Endothelial cell of umbilical vein (primary cell): ENCODE results near the gene KRT74. TPM values are rescaled to one million over a fixed set of nuclear protein-coding genes. Genes with fewer than 3 reads are reported as not detected.

Experiments used
- BruUV-seq: library from RNA; stranded (reverse); fragments of 400-500 nt; replicated peaks from 2 replicates; lab custom pipeline; 2021; lab: Mats Ljungman, UMichigan
- CTCF ChIA-PET: fragments of 300-600, 350-600 bp; sonication (Branson Sonifier 250); formaldehyde crosslinking; loops from one replicate; lab custom pipeline; 2021; ENCODE audit warnings: antibody characterized with exemption, inconsistent platforms; lab: Charles Lee
- POLR2A ChIA-PET: fragments of 300-600, 350-600 bp; sonication (Branson Sonifier 250); formaldehyde crosslinking; loops from one replicate; lab custom pipeline; 2021; ENCODE audit warnings: antibody characterized with exemption, inconsistent platforms; lab: Charles Lee
- DNase-seq: peaks from one replicate; pipeline ENCODE4 v3.0.0-alpha.2; 2011; ENCODE audit warnings: low read depth, low spot score
- FAIRE-seq: peaks from 2 replicates; lab custom pipeline; 2011; peaks lifted over from hg19 to GRCh38; lab: Jason Lieb, UNC
- H2AFZ ChIP-seq: 2 replicates; pipeline ENCODE4 v1.6.0; 2012; ENCODE audit warnings: low read depth, low read length, control low read depth, inconsistent platforms
- H3K27ac ChIP-seq: 2 replicates; pipeline ENCODE4 v1.5.1; 2011; ENCODE audit warnings: low read depth, mild to moderate bottlenecking, control low read depth, low read length, moderate library complexity; ENCODE audit not compliant: insufficient read depth
- H3K27me3 ChIP-seq, 2 experiments: 2 replicates each; pipeline versions ENCODE4 v1.6.0 to v1.6.1; 2011; ENCODE audit warnings: low read length in 2 of 2, mixed read lengths in 1 of 2; ENCODE audit not compliant: control insufficient read depth in 2 of 2, insufficient read depth in 2 of 2
- H3K36me3 ChIP-seq, 2 experiments: 2 replicates in 1 of 2; 3 replicates in 1 of 2; pipeline ENCODE4 v1.5.1; 2011; ENCODE audit warnings: low read length in 2 of 2, mild to moderate bottlenecking in 1 of 2, moderate library complexity in 1 of 2; ENCODE audit not compliant: control insufficient read depth in 2 of 2, insufficient read depth in 2 of 2; ENCODE audit errors: extremely low read depth in 1 of 2
- H3K4me1 ChIP-seq: 3 replicates; pipeline ENCODE4 v1.5.1; 2011; ENCODE audit warnings: mild to moderate bottlenecking, low read length; ENCODE audit not compliant: control insufficient read depth, insufficient read depth; ENCODE audit errors: extremely low read depth
- H3K4me2 ChIP-seq: 2 replicates; pipeline ENCODE4 v1.6.1; 2011; ENCODE audit warnings: low read length, control low read depth, mixed read lengths; ENCODE audit not compliant: insufficient read depth
- H3K4me3 ChIP-seq, 3 experiments: fragments of 200-600 bp in 1 of 3; sonication (generic), shearing (Covaris generic) in 1 of 3; replicated peaks in 1 of 3; 2 replicates each; pipeline ENCODE4 v1.5.1; 2011 to 2016; ENCODE audit warnings: control low read depth in 3 of 3, low read length in 3 of 3, mild to moderate bottlenecking in 2 of 3, inconsistent platforms in 1 of 3, low read depth in 1 of 3, moderate library complexity in 1 of 3; ENCODE audit not compliant: insufficient read depth in 1 of 3
- H3K79me2 ChIP-seq: 2 replicates; pipeline ENCODE4 v1.6.0; 2012; ENCODE audit warnings: low read length, inconsistent platforms; ENCODE audit not compliant: control insufficient read depth, insufficient read depth
- H3K9ac ChIP-seq: replicated peaks from 2 replicates; pipeline ENCODE3; 2011; ENCODE audit warnings: low read length, control low read depth; ENCODE audit not compliant: insufficient read depth; ENCODE audit errors: extremely low read depth
- H3K9me1 ChIP-seq: replicated peaks from 3 replicates; pipeline ENCODE4 v1.6.0; 2011; ENCODE audit warnings: mild to moderate bottlenecking, low read length; ENCODE audit not compliant: control insufficient read depth, insufficient read depth; ENCODE audit errors: extremely low read depth
- H3K9me3 ChIP-seq: replicated peaks from 2 replicates; pipeline ENCODE4 v1.5.1; 2012; ENCODE audit warnings: low read length, inconsistent platforms; ENCODE audit not compliant: control insufficient read depth, insufficient read depth
- H4K20me1 ChIP-seq: replicated peaks from 2 replicates; pipeline ENCODE3; 2011; ENCODE audit warnings: mild to moderate bottlenecking, low read length; ENCODE audit not compliant: control insufficient read depth, insufficient read depth; ENCODE audit errors: extremely low read depth
- EZH2 ChIP-seq: IDR thresholded peaks from 2 replicates; pipeline ENCODE4 v1.6.1; 2012; ENCODE audit warnings: borderline replicate concordance, low read depth, mild to moderate bottlenecking, moderate library complexity, low read length, inconsistent platforms; ENCODE audit not compliant: severe bottlenecking
- FOS ChIP-seq: IDR thresholded peaks from 2 replicates; pipeline ENCODE4 v1.6.1; 2011; ENCODE audit warnings: mild to moderate bottlenecking, low read length, moderate library complexity, borderline replicate concordance; ENCODE audit not compliant: insufficient read depth
- GATA2 ChIP-seq: IDR thresholded peaks from 2 replicates; pipeline ENCODE4 v1.7.0; 2011; ENCODE audit warnings: low read depth, mild to moderate bottlenecking, moderate library complexity, mixed read lengths, low read length; ENCODE audit not compliant: insufficient read length, insufficient read depth
- JUN ChIP-seq: IDR thresholded peaks from 2 replicates; pipeline ENCODE4 v1.6.1; 2011; ENCODE audit warnings: borderline replicate concordance, low read depth; ENCODE audit not compliant: insufficient read length, insufficient read depth
- MYC ChIP-seq: IDR thresholded peaks from one replicate; pipeline ENCODE4 v1.6.1; 2011; ENCODE audit warnings: mild to moderate bottlenecking, low read depth, low read length
- POLR2A ChIP-seq: IDR thresholded peaks from 2 replicates; pipeline ENCODE4 v1.6.1; 2012; ENCODE audit warnings: low read depth, mild to moderate bottlenecking, control low read depth, low read length
- POLR2AphosphoS5 ChIP-seq: IDR thresholded peaks from 2 replicates; pipeline ENCODE4 v1.6.1; 2012; ENCODE audit warnings: low read depth, mild to moderate bottlenecking, control low read depth, low read length, moderate library complexity; ENCODE audit not compliant: insufficient read depth
- dilution Hi-C: fragments of 300-500 bp; cut with MboI; formaldehyde crosslinking; loops from one replicate; pipeline ENCODE4 v1.15.0; 2019; ENCODE audit warnings: low sequenced_read_pairs; ENCODE audit not compliant: extremely low pct_ligation_motif_present
- intact Hi-C: fragments of 100-400 bp; cut with micrococcal nuclease; formaldehyde crosslinking; loops from one replicate; pipeline ENCODE4 v1.10.0; 2022
- polyA plus RNA-seq, 4 experiments: library from polyadenylated mRNA; depleted of rRNA in 3 of 4; stranded (reverse) in 3 of 4; unstranded in 1 of 4; fragments of >200 nt; gene quantifications; 2 replicates each; pipeline versions ENCODE4 v1.2.1 to v1.2.3, GENCODE V29; 2011 to 2012; ENCODE audit warnings: missing spikeins in 1 of 4
- total RNA-seq: library from RNA; stranded (reverse); gene quantifications from 2 replicates; pipeline ENCODE4 v1.2.3, GENCODE V29; 2021
- TF ChIP-seq, protein P1 (sequence below), 2 donors: IDR thresholded peaks; 1 replicate in 1 of 2; 2 replicates in 1 of 2; pipeline ENCODE4 v1.5.1; 2011; ENCODE audit warnings: low read length in 2 of 2, mild to moderate bottlenecking in 2 of 2, moderate library complexity in 2 of 2, control low read depth in 1 of 2, inconsistent platforms in 1 of 2, low read depth in 1 of 2; ENCODE audit not compliant: insufficient read depth in 1 of 2; ENCODE audit errors: extremely low read depth in 1 of 2

KRT74 gene
- total and polyA plus RNA-seq, 2 donors (not counting 3 experiments of a cell fraction or from before 2014, with no cell fraction given), result not detected

DNA sequence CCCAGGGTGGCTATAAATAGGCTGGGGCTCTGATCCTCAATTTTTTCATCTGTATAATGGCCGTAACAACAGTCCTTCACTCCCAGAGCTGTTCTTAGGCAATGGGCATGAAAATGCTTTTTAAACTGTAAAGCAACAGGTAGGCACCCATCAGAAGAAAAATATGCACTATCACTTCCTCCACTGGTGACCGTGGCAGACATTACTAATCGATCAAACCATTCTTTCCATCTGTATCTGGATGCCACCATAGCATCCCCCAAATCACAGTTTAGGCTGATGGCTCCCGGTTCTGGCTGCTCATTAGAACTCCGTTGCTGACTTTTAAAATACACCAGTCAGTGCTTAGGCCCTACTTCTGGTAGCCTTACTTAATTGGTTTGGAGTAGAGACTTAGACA, 31.9 kb downstream of the KRT74 start:
- no TSS peak for BruUV-seq
- H4K20me1 ChIP-seq, result no peaks in the 10 kb centered on the region
- no peak for TF ChIP-seq POLR2A
- H3K27ac ChIP-seq, result no peak overlapping the region
- H3K4me1 ChIP-seq, result no peaks in the 10 kb centered on the region
- ChIA-PET POLR2A (no interaction called here), CTCF (no interaction called here)
- H3K4me2 ChIP-seq, result no peak overlapping the region
- H2AFZ ChIP-seq, result no peak overlapping the region
- H3K79me2 ChIP-seq, result no peaks in the 10 kb centered on the region
- no peak for FAIRE-seq
- no peaks in the 10 kb centered on the region for H3K9me1 ChIP-seq
- no peak for DNase-seq
- H3K27me3 ChIP-seq, result no peaks in the 10 kb centered on the region
- no peaks in the 10 kb centered on the region for H3K9me3 ChIP-seq
- no peak overlapping the region for H3K4me3 ChIP-seq
- H3K36me3 ChIP-seq, result no peaks in the 10 kb centered on the region
- dilution Hi-C loops, result no loop called here
- H3K9ac ChIP-seq, result no peak overlapping the region
- intact Hi-C loops, result no loop called here

DNA sequence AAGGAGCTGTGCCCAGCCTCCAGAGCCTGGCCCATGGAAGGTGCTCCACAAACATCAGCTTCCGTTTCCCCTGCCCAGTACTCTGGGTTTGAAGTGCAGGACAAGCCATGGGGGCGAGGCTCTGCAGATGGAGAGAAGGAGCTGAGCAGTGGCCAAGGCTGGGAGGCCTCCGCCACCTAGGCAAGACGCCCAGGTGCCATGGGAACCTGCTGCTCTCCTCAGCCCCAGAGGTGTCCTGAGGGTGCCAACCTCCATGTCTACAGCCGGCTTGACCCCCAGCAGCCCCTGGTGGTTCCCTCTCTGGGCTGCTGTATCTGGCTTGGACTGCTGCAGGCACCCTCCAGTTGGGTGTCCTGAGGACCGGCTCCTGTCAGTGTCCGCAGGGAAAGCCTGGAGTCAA, 33.1 kb downstream of the KRT74 start:
- ChIA-PET POLR2A (no interaction called here), CTCF (no interaction called here)
- no TSS peak for BruUV-seq
- Histone ChIP-seq H2AFZ (no peak overlapping the region), H3K4me3 (no peak overlapping the region), H3K27me3 (no peaks in the 10 kb centered on the region), H3K9me1 (no peaks in the 10 kb centered on the region), H3K36me3 (no peaks in the 10 kb centered on the region), H3K4me1 (no peaks in the 10 kb centered on the region), H3K79me2 (no peaks in the 10 kb centered on the region), H3K9ac (no peak overlapping the region), H4K20me1 (no peaks in the 10 kb centered on the region), H3K9me3 (no peaks in the 10 kb centered on the region), H3K27ac (no peak overlapping the region), H3K4me2 (no peak overlapping the region)
- DNase-seq (no peak), FAIRE-seq (no peak)
- intact Hi-C loops (no loop called here), dilution Hi-C loops (no loop called here)
- TF ChIP-seq JUN (no peak), GATA2 (no peak), POLR2A (no peak), FOS (no peak), EZH2 (no peak), POLR2AphosphoS5 (no peak), MYC (no peak)
- TF ChIP-seq, protein P1, sequence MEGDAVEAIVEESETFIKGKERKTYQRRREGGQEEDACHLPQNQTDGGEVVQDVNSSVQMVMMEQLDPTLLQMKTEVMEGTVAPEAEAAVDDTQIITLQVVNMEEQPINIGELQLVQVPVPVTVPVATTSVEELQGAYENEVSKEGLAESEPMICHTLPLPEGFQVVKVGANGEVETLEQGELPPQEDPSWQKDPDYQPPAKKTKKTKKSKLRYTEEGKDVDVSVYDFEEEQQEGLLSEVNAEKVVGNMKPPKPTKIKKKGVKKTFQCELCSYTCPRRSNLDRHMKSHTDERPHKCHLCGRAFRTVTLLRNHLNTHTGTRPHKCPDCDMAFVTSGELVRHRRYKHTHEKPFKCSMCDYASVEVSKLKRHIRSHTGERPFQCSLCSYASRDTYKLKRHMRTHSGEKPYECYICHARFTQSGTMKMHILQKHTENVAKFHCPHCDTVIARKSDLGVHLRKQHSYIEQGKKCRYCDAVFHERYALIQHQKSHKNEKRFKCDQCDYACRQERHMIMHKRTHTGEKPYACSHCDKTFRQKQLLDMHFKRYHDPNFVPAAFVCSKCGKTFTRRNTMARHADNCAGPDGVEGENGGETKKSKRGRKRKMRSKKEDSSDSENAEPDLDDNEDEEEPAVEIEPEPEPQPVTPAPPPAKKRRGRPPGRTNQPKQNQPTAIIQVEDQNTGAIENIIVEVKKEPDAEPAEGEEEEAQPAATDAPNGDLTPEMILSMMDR (IDR thresholded peaks at IDR 0.05; ENCODE audit: extremely low read depth in 1 of 2, insufficient read depth in 1 of 2, low read depth in 1 of 2, low read length in 2 of 2), result no peak
